ENCODE results near the gene ADAM12. TPM values are rescaled to one million over a fixed set of nuclear protein-coding genes. Genes with fewer than 3 reads are reported as not detected.

The ADAM12 gene
- total RNA-seq, 2 donors from 2014 or later, result 0.27 to 2.2 TPM

DNA sequence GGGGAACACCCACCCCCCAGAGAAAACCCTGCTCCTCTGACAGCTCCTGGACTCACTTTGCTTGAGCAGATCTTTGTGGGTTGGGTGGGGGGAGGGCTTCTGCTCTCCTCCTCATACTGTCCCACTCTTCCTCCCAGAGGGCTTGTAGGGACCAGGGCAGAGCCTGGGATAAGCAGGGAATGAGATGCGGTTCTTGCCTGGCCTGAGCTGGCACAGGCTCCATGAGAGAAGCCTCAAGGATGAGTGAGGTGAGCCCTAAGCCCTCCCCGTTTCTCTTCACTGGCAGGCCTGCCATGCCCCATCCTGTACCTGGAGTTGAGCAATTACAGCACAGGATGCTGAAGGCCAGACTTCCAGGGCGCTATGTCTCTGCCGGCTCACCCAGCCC lies 134.7 kb downstream of the ADAM12 start:
- no peak for ATAC-seq (ENCODE audit: insufficient number of reproducible peaks, low FRiP score, low read depth)
- TF ChIP-seq, protein P1, sequence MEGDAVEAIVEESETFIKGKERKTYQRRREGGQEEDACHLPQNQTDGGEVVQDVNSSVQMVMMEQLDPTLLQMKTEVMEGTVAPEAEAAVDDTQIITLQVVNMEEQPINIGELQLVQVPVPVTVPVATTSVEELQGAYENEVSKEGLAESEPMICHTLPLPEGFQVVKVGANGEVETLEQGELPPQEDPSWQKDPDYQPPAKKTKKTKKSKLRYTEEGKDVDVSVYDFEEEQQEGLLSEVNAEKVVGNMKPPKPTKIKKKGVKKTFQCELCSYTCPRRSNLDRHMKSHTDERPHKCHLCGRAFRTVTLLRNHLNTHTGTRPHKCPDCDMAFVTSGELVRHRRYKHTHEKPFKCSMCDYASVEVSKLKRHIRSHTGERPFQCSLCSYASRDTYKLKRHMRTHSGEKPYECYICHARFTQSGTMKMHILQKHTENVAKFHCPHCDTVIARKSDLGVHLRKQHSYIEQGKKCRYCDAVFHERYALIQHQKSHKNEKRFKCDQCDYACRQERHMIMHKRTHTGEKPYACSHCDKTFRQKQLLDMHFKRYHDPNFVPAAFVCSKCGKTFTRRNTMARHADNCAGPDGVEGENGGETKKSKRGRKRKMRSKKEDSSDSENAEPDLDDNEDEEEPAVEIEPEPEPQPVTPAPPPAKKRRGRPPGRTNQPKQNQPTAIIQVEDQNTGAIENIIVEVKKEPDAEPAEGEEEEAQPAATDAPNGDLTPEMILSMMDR (IDR thresholded peaks at IDR 0.05), result no peak
- H3K27me3 ChIP-seq (replicated peaks; ENCODE audit: insufficient read depth), result no peaks in the 10 kb centered on the region
- DNase-seq (ENCODE audit: low spot score), result no peak
- peaks cover 0 to 9% of the 10 kb centered on the region in 2 donors for H3K4me1 ChIP-seq (ENCODE audit: control insufficient read depth in 1 of 2, low read depth in 2 of 2)
- no peak overlapping the region for H3K27ac ChIP-seq
- no peak overlapping the region for H3K4me3 ChIP-seq
- H3K36me3 ChIP-seq, result no peaks in the 10 kb centered on the region
- H3K9me3 ChIP-seq, result no peaks in the 10 kb centered on the region

DNA sequence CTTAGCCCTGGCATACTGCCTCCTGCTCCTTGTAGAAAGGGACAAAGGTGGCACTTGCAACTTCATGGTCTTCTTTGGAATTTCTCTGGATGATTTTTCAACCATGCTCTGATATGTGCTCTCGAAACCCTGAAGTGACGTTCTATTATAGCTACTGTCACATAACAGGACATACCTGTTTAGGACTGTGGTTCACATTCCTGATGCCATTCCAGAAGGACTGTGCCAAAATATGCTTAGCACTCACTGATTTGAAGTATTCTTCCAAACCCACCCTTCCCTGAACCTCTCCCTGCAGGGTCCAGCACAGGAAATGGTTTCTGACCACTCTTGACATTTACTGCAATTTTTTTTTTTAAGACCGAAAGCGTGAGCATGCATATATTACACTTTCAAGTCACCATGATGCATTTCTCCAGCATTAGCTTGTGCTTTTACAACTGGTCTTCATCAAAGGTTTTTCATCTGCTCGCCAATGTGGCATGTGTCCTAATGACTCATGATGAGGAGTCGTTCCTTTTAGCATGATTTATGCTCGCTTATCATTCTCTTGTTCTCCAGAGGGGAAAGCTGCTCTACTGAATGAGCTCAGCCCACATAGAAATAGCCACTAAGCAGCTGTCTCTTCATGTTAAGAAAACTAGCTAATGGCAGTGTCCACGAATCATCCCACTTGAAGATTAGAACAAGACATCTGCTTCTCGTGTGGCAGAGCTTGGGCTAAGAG lies 135.2 kb downstream of the ADAM12 start:
- H3K36me3 ChIP-seq, result no peaks in the 10 kb centered on the region
- ATAC-seq (ENCODE audit: insufficient number of reproducible peaks, low FRiP score, low read depth) (no peak), DNase-seq (ENCODE audit: low spot score) (no peak)
- no peak overlapping the region for H3K4me3 ChIP-seq
- no peak overlapping the region for H3K27ac ChIP-seq
- TF ChIP-seq, protein P1 (IDR thresholded peaks at IDR 0.05), result no peak
- no peaks in the 10 kb centered on the region for H3K27me3 ChIP-seq (replicated peaks; ENCODE audit: insufficient read depth)
- peaks cover 0 to 12% of the 10 kb centered on the region in 2 donors for H3K4me1 ChIP-seq (ENCODE audit: control insufficient read depth in 1 of 2, low read depth in 2 of 2)
- H3K9me3 ChIP-seq, result no peaks in the 10 kb centered on the region

DNA sequence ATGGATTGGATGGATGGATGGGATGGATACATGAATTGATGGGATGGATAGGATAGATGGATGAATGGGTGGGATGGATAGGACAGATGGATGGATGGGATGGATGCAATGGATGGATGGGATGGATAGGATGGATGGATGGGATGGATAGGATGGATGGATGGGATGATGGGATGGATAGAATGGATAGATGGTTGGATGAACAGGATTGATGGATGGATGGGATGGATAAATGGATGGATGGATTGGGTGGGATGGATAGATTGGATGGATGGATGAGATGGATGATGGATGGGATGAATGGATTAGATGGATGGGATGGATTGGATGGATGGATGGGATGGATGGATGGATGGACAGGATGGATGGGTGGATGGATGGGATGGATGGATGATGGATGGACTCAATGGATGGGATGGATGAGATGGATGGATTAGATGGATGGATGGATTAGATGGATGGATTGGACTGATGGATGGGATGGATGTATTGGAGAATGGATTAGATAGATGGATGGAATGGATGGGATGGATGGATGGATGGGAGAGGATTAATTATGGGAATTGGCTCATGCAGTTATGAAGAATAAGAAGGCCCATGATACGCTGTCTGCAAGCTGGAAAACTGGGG lies 136.4 kb downstream of the ADAM12 start:
- ATAC-seq (ENCODE audit: insufficient number of reproducible peaks, low FRiP score, low read depth) (no peak), DNase-seq (ENCODE audit: low spot score) (no peak)
- Histone ChIP-seq H3K9me3 (no peaks in the 10 kb centered on the region), H3K4me3 (no peak overlapping the region), H3K4me1 (ENCODE audit: control insufficient read depth in 1 of 2, low read depth in 2 of 2) (peaks cover 0 to 20% of the 10 kb centered on the region in 2 donors), H3K27me3 (replicated peaks; ENCODE audit: insufficient read depth) (no peaks in the 10 kb centered on the region), H3K36me3 (no peaks in the 10 kb centered on the region), H3K27ac (no peak overlapping the region)
- TF ChIP-seq, protein P1 (IDR thresholded peaks at IDR 0.05), result no peak

DNA sequence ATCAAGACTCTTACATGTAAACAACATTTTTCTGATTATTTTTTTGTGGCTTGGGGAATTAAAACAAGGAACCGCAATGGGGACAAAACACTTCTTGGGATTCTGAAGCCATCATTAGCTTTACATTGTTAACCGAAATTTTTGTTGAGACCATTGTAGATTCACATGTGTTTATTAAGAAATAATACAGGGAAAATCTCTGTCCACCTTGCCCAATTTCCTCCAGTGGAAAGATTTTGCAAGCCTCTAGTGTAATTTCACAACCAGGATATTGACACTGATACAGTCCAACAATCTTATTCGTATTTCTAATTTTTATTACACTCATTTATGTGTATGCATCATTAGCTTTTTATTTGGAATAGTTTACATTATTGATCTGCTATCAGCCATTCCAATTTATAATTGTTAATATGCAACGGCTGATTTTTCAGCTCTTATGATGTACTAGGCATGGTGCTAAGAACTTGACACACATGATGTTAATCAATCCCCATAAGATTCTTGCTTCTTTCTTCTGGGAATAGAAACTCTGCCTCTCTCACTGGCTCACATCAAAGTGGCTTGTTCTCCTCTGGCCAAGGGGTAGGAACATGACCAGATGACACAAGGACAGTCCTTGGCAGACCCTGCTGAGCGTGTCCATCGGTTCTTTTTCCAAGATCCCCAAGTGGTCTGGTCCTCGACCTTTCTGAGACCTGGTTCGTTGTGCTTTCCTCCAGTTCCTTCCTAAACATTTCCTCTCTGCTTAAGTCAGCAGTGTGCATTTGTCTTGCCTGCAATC lies 137.6 kb downstream of the ADAM12 start:
- ATAC-seq (ENCODE audit: insufficient number of reproducible peaks, low FRiP score, low read depth) (no peak), DNase-seq (ENCODE audit: low spot score) (no peak)
- Histone ChIP-seq H3K27ac (no peak overlapping the region), H3K4me1 (ENCODE audit: control insufficient read depth in 1 of 2, low read depth in 2 of 2) (peaks cover 0 to 23% of the 10 kb centered on the region in 2 donors), H3K9me3 (no peaks in the 10 kb centered on the region), H3K36me3 (no peaks in the 10 kb centered on the region), H3K27me3 (replicated peaks; ENCODE audit: insufficient read depth) (no peaks in the 10 kb centered on the region), H3K4me3 (no peak overlapping the region)
- TF ChIP-seq, protein P1 (IDR thresholded peaks at IDR 0.05), result no peak

DNA sequence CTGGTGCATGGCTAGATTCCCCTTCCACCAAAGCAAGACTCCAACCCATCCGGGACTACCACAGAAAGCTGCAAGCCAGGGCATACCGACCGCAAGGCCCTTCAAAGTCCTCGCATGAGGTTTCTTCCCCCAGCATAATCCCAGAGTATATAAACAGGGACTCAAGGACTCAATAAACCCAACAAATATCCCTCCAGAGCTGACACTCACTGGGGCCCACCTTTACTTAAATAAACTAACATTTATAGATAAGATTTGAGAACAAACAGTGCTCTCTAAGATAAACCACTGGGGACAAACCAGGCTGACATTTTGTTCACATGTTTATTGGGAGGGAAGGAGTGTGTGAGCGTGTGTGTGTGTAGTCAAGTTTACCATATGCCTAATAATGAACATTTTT lies 138.2 kb downstream of the ADAM12 start:
- DNase-seq (ENCODE audit: low spot score) (no peak), ATAC-seq (ENCODE audit: insufficient number of reproducible peaks, low FRiP score, low read depth) (no peak)
- H3K36me3 ChIP-seq, result no peaks in the 10 kb centered on the region
- no peaks in the 10 kb centered on the region for H3K27me3 ChIP-seq (replicated peaks; ENCODE audit: insufficient read depth)
- peaks cover 0 to 23% of the 10 kb centered on the region in 2 donors for H3K4me1 ChIP-seq (ENCODE audit: control insufficient read depth in 1 of 2, low read depth in 2 of 2)
- no peak overlapping the region for H3K4me3 ChIP-seq
- H3K9me3 ChIP-seq, result no peaks in the 10 kb centered on the region
- H3K27ac ChIP-seq, result no peak overlapping the region
- TF ChIP-seq, protein P1 (IDR thresholded peaks at IDR 0.05), result no peak
